ENCODE measurements around the gene SLC12A6.

Gene SLC12A6

DNA sequence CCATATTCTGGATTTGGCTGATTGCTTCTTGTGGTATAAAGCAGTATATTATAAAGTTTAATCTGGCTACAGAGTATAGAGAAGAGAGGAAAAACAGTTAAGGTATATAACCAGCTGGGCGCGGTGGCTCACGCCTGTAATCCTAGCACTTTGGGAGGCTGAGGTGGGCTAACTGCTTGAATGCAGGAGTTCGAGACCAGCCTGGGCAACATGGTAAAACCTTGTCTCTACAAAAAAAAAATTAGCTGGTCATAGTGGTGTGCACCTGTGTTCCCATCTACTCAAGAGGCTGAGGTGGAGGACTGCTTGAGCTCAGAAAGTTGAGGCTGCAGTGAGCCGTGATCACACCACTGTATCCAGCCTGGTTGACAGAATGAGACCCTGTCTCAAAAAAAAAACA, 7.3 kb downstream of the SLC12A6 start:
- Histone ChIP-seq H4K20me1 (ENCODE audit: insufficient read depth, low read length, poor library complexity, severe bottlenecking) (no peaks in the 10 kb centered on the region), H3K9ac (ENCODE audit: low read depth, low read length, poor library complexity, severe bottlenecking) (peak overlapping the region; percentile 91), H3F3A (ENCODE audit: low read depth) (peaks cover 28% of the 10 kb centered on the region), H3K4me1 (ENCODE audit: insufficient read depth, low read length, poor library complexity, severe bottlenecking) (peaks cover 79% of the 10 kb centered on the region), H2AFZ (ENCODE audit: low read length) (no peak overlapping the region), H3K4me3 (ENCODE audit: low read length, poor library complexity, severe bottlenecking) (peak overlapping the region; percentile 84), H3K79me2 (ENCODE audit: insufficient read depth, low read length) (peaks cover 93% of the 10 kb centered on the region), H3K9me3 (ENCODE audit: insufficient read depth, low read depth, low read length) (no peaks in the 10 kb centered on the region), H3K27me3 (ENCODE audit: insufficient read depth, low read length, poor library complexity, severe bottlenecking) (no peaks in the 10 kb centered on the region), H3K9me2 (replicated peaks; ENCODE audit: low read depth, low read length) (no peaks in the 10 kb centered on the region), H3K36me3 (ENCODE audit: insufficient read depth, low read length) (no peaks in the 10 kb centered on the region), H3K4me2 (ENCODE audit: low read depth, low read length, poor library complexity, severe bottlenecking) (peak overlapping the region; percentile 75)
- TF ChIP-seq EZH2phosphoT487 (IDR thresholded peaks at IDR 0.05; ENCODE audit: borderline replicate concordance) (no peak), CTCF (conservative IDR thresholded peaks at IDR 0.05; ENCODE audit: low read length) (no peak)

DNA sequence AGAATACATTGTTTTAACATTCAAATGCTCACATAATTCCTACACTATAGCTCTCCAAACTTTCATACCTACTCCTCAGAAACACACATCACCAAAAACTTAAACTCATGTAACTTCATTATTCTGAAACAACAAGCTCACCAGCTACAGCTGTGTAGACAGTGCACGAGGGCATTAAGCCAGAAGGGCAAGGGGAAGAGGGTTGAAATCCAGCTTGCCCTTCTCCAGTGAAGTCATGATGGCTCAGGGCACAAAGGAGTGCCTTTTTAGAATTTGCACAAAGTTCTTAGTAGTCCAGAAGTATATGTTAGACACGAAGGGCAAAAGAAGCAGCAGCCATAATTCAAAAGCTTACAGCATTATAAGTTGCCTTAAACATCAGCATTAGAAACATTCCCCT, 8.6 kb downstream of the SLC12A6 start:
- H3K4me1 ChIP-seq (ENCODE audit: insufficient read depth, low read length, poor library complexity, severe bottlenecking): peaks cover 74% of the 10 kb centered on the region
- H3K9me2 ChIP-seq (replicated peaks; ENCODE audit: low read depth, low read length): no peaks in the 10 kb centered on the region
- TF ChIP-seq EZH2phosphoT487 (IDR thresholded peaks at IDR 0.05; ENCODE audit: borderline replicate concordance): no peak
- TF ChIP-seq CTCF (conservative IDR thresholded peaks at IDR 0.05; ENCODE audit: low read length): no peak
- no peaks in the 10 kb centered on the region for H3K9me3 ChIP-seq (ENCODE audit: insufficient read depth, low read depth, low read length)
- H3K9ac ChIP-seq (ENCODE audit: low read depth, low read length, poor library complexity, severe bottlenecking): peak overlapping the region; percentile 91
- no peak overlapping the region for H2AFZ ChIP-seq (ENCODE audit: low read length)
- no peaks in the 10 kb centered on the region for H3K27me3 ChIP-seq (ENCODE audit: insufficient read depth, low read length, poor library complexity, severe bottlenecking)
- H3K4me2 ChIP-seq (ENCODE audit: low read depth, low read length, poor library complexity, severe bottlenecking): peak overlapping the region; percentile 75
- H3F3A ChIP-seq (ENCODE audit: low read depth): peaks cover 17% of the 10 kb centered on the region; the same call in 1 of the 2 replicates
- no peaks in the 10 kb centered on the region; the same call in 1 of the 2 replicates for H3K36me3 ChIP-seq (ENCODE audit: insufficient read depth, low read length)
- H3K79me2 ChIP-seq (ENCODE audit: insufficient read depth, low read length): peaks cover 93% of the 10 kb centered on the region
- peak overlapping the region; percentile 84 for H3K4me3 ChIP-seq (ENCODE audit: low read length, poor library complexity, severe bottlenecking)
- no peaks in the 10 kb centered on the region for H4K20me1 ChIP-seq (ENCODE audit: insufficient read depth, low read length, poor library complexity, severe bottlenecking)

GRCh38 chr15:34327906-34328305, 9.7 kb downstream of the SLC12A6 start:
- Histone ChIP-seq H3K36me3 (ENCODE audit: insufficient read depth, low read length) (peaks cover 5% of the 10 kb centered on the region; the same call in 1 of the 2 replicates), H3K79me2 (ENCODE audit: insufficient read depth, low read length) (peaks cover 93% of the 10 kb centered on the region), H3K9ac (ENCODE audit: low read depth, low read length, poor library complexity, severe bottlenecking) (peak overlapping the region; percentile 91), H3K27me3 (ENCODE audit: insufficient read depth, low read length, poor library complexity, severe bottlenecking) (no peaks in the 10 kb centered on the region), H2AFZ (ENCODE audit: low read length) (no peak overlapping the region), H3K4me1 (ENCODE audit: insufficient read depth, low read length, poor library complexity, severe bottlenecking) (peaks cover 67% of the 10 kb centered on the region), H3K9me2 (replicated peaks; ENCODE audit: low read depth, low read length) (no peaks in the 10 kb centered on the region), H4K20me1 (ENCODE audit: insufficient read depth, low read length, poor library complexity, severe bottlenecking) (no peaks in the 10 kb centered on the region), H3F3A (ENCODE audit: low read depth) (peaks cover 17% of the 10 kb centered on the region; the same call in 1 of the 2 replicates), H3K9me3 (ENCODE audit: insufficient read depth, low read depth, low read length) (no peaks in the 10 kb centered on the region), H3K4me3 (ENCODE audit: low read length, poor library complexity, severe bottlenecking) (peak overlapping the region; percentile 84), H3K4me2 (ENCODE audit: low read depth, low read length, poor library complexity, severe bottlenecking) (peak overlapping the region; percentile 75)
- no peak for TF ChIP-seq CTCF (conservative IDR thresholded peaks at IDR 0.05; ENCODE audit: low read length)
